GM21576 (cell line): ENCODE measurements around the gene DYNLT1.

Source experiments
- ATAC-seq: cut with Tn5 transposase; IDR thresholded peaks from one replicate; pipeline ENCODE4 v1.9.1; 2021; ENCODE audit warnings: mild to moderate bottlenecking, moderate library complexity; ENCODE audit not compliant: unreplicated experiment

DYNLT1 gene

GRCh38 chr6:158604048-158604406, 40.5 kb downstream of the DYNLT1 start:
- no peak for ATAC-seq

DNA sequence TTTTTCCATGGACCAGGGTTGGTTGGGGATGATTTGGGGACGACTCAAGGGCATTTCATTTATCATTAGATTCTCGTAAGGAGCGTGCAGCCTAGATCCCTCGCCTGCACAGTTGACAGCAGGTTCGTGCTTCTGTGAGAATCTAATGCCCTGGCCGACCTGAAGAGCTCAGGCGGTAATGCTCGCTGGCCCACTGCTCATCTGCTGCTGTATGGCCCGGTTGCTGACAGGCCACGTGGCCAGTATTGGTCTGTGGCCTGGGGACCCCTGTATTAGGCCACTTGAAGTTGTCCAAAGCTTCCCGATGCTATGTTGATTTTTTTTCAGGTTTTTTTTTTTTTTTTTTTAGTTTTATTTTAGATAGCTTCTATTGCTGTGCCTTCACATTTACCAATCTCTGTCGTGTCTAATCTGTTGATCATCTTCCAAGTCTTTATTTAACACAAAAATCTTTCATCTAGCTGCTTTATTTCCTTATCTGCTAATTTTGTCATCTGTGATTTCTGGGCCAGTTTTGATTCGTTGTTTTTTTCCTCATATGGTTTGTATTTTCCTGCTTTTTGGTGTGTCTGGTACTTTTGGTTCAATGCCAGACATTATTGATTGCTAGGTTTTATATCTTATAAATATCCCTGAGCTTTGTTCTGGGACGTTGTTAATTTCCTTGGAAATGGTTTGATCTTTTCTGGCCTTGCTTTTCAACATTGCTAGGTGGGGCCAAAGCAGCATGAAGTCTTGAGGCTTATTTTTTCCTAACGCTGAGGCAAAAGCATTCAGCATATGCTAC, 41.1 kb downstream of the DYNLT1 start:
- no peak for ATAC-seq

- ATAC-seq, result no peak
These were observed 44.9 kb downstream of the DYNLT1 start for GRCh38 chr6:158599635-158600034.

GRCh38 chr6:158597565-158597964, 47.0 kb downstream of the DYNLT1 start:
- no peak for ATAC-seq

DNA sequence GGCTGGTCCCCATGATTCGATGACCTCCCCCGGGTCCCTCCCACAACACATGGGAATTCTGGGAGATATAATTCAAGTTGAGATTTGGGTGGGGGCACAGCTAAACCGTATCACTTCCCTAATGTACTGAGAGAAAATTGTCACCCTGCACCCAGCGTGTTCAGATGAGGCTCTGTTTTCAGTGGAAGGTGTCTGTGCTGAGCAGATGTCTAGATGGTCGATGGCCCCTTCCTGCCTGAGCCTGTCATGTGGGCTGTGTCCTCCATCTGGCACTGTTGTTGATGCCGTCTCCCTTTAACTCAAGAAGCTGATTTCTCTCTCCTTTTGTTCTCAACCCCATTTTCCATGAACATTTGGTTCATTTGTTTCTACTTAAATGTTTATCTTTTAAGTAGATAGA, 47.7 kb downstream of the DYNLT1 start:
- ATAC-seq, result no peak

DNA sequence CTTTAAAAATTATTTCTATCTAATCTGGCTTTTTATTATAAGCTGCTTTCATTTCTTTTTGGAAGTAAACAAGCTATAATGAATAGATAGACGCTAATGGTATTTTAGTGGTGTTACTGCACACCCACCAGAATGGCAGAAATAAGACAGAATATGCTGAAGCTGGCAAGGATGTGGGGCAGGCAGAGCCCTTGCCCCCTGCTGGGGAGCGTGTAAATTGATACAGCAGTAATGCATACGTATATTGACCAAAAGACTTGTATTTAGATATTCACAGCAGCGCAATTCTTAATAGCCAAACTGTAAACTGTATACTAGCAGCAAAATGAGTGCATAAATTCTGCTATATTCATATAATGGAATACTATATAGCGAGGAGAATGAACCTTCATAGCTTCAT, 49.3 kb downstream of the DYNLT1 start:
- ATAC-seq, result no peak

DNA sequence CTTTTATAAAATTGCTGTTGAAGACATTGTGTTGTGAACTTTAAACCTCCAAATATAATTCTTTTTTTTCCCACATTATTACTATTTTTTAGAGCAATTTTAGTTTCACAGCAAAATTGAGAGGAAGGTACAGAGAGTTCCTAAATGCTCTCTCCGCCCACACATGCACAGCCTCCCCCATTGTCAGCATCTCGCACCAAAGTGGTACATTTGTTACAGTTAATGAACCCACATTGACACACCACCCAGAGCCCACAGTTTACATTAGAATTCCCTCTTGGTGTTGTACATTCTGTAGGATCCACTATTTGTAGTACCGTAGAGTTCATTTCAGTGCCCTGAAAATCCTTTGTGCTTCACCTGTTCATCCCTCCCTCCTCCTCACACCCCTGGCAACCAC, 50.9 kb downstream of the DYNLT1 start:
- no peak for ATAC-seq

DNA sequence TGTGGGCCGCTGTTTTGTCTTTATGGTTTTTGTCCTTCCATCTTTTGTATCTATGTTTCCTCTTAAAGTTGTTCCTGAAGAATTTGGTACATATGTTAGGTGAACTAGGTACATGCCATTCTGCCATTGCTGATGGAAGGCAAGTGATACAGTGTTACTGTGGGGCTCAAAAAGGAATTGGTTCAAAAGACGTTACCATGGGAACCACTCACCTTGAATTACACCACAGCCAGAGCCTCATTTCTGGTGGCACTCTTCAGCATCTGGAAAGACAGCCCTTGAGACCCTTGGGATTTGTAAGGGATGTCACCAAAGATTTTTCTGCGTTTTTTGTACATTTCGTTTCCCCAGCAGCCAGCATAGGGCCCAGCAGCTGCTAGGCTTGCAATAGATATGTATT, 52.7 kb downstream of the DYNLT1 start:
- ATAC-seq, result no peak

- no peak for ATAC-seq
These were observed 53.3 kb downstream of the DYNLT1 start for GRCh38 chr6:158591134-158591809.

DNA sequence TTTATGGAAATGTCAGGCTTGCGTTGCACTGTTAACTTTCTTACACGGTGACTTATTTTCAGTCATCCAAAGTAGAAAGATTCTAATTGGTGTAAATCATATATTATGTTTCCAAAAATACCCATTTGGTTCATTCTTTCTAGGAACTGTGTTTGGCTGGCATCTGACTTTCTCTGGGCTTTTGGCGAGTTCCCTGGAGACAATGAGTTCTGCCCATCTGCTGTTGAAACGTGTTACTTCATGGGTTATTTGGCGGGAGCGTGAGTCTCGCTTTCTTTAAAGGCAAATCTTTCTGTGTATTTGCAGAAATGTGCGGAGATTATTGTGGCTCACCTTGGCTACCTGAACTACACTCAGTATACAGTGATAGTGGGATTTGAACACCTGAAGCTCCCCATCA, 55.2 kb downstream of the DYNLT1 start:
- no peak for ATAC-seq

- ATAC-seq, result no peak
These were observed 57.9 kb downstream of the DYNLT1 start for GRCh38 chr6:158586652-158587051.
